Measurements from ENCODE around the gene RNF175. TPM values are rescaled to one million over a fixed set of nuclear protein-coding genes. Genes with fewer than 3 reads are reported as not detected.

Gene RNF175
- polyA plus RNA-seq, 1 donor = 1.1 TPM

GRCh38 chr4:153785910-153786721 lies 26.3 kb upstream of the RNF175 start:
- no peak for DNase-seq
- H3K9me3 ChIP-seq (ENCODE audit: control insufficient read depth, low read depth, low read length) = peaks cover 9% of the 10 kb centered on the region
- peaks cover 74% of the 10 kb centered on the region for H3K27me3 ChIP-seq (ENCODE audit: control insufficient read depth, insufficient read depth, low read length)
- no peak overlapping the region for H3K27ac ChIP-seq (ENCODE audit: low read length)
- WGBS (ENCODE audit: insufficient coverage, low lambda C conversion rate) = no CpG with 5 or more reads among the region's 3 CpGs
- H3K36me3 ChIP-seq (ENCODE audit: control insufficient read depth, insufficient read depth, low read length) = no peaks in the 10 kb centered on the region
- peaks cover under 1% of the 10 kb centered on the region for H3K4me1 ChIP-seq (ENCODE audit: control insufficient read depth, insufficient read depth, low read length)
- no peak overlapping the region for H3K4me3 ChIP-seq (ENCODE audit: low read length)

- WGBS (ENCODE audit: insufficient coverage, low lambda C conversion rate) = no CpG with 5 or more reads among the region's 3 CpGs
- H3K4me3 ChIP-seq (ENCODE audit: low read length) = no peak overlapping the region
- H3K27ac ChIP-seq (ENCODE audit: low read length) = no peak overlapping the region
- H3K4me1 ChIP-seq (ENCODE audit: control insufficient read depth, insufficient read depth, low read length) = no peaks in the 10 kb centered on the region
- no peak for DNase-seq
- peaks cover 62% of the 10 kb centered on the region for H3K27me3 ChIP-seq (ENCODE audit: control insufficient read depth, insufficient read depth, low read length)
- H3K36me3 ChIP-seq (ENCODE audit: control insufficient read depth, insufficient read depth, low read length) = no peaks in the 10 kb centered on the region
- H3K9me3 ChIP-seq (ENCODE audit: control insufficient read depth, low read depth, low read length) = peaks cover 4% of the 10 kb centered on the region
Observed at GRCh38 chr4:153784166-153784699, 24.4 kb upstream of the RNF175 start.

- WGBS (ENCODE audit: insufficient coverage, low lambda C conversion rate) = 100% methylated on average over 1 of the region's 1 CpG
- no peak for DNase-seq
Observed at GRCh38 chr4:153782581-153782980, 22.8 kb upstream of the RNF175 start.

GRCh38 chr4:153781717-153782416 lies 22.0 kb upstream of the RNF175 start:
- WGBS (ENCODE audit: insufficient coverage, low lambda C conversion rate) = 67% methylated on average over 1 of the region's 6 CpGs
- H3K27me3 ChIP-seq (ENCODE audit: control insufficient read depth, insufficient read depth, low read length) = peaks cover 43% of the 10 kb centered on the region
- H3K36me3 ChIP-seq (ENCODE audit: control insufficient read depth, insufficient read depth, low read length) = no peaks in the 10 kb centered on the region
- H3K9me3 ChIP-seq (ENCODE audit: control insufficient read depth, low read depth, low read length) = no peaks in the 10 kb centered on the region
- H3K4me3 ChIP-seq (ENCODE audit: low read length) = no peak overlapping the region
- DNase-seq = no peak
- H3K4me1 ChIP-seq (ENCODE audit: control insufficient read depth, insufficient read depth, low read length) = no peaks in the 10 kb centered on the region
- H3K27ac ChIP-seq (ENCODE audit: low read length) = no peak overlapping the region

More at GRCh38 chr4:153782581-153782980, 22.8 kb upstream of the RNF175 start:
- peaks cover 50% of the 10 kb centered on the region for H3K27me3 ChIP-seq (ENCODE audit: control insufficient read depth, insufficient read depth, low read length)
- H3K36me3 ChIP-seq (ENCODE audit: control insufficient read depth, insufficient read depth, low read length) = no peaks in the 10 kb centered on the region
- no peaks in the 10 kb centered on the region for H3K4me1 ChIP-seq (ENCODE audit: control insufficient read depth, insufficient read depth, low read length)
- H3K4me3 ChIP-seq (ENCODE audit: low read length) = no peak overlapping the region
- no peaks in the 10 kb centered on the region for H3K9me3 ChIP-seq (ENCODE audit: control insufficient read depth, low read depth, low read length)
- H3K27ac ChIP-seq (ENCODE audit: low read length) = no peak overlapping the region

- Histone ChIP-seq H3K27me3 (ENCODE audit: control insufficient read depth, insufficient read depth, low read length) (peaks cover 42% of the 10 kb centered on the region), H3K4me3 (ENCODE audit: low read length) (no peak overlapping the region), H3K36me3 (ENCODE audit: control insufficient read depth, insufficient read depth, low read length) (no peaks in the 10 kb centered on the region), H3K4me1 (ENCODE audit: control insufficient read depth, insufficient read depth, low read length) (no peaks in the 10 kb centered on the region), H3K27ac (ENCODE audit: low read length) (no peak overlapping the region), H3K9me3 (ENCODE audit: control insufficient read depth, low read depth, low read length) (no peaks in the 10 kb centered on the region)
- 60% methylated on average over 2 of the region's 17 CpGs for WGBS (ENCODE audit: insufficient coverage, low lambda C conversion rate)
- DNase-seq = no peak
Observed at GRCh38 chr4:153781280-153781679, 21.5 kb upstream of the RNF175 start.

- no peak overlapping the region for H3K4me3 ChIP-seq (ENCODE audit: low read length)
- no peaks in the 10 kb centered on the region for H3K9me3 ChIP-seq (ENCODE audit: control insufficient read depth, low read depth, low read length)
- H3K36me3 ChIP-seq (ENCODE audit: control insufficient read depth, insufficient read depth, low read length) = no peaks in the 10 kb centered on the region
- no CpG with 5 or more reads among the region's 1 CpG for WGBS (ENCODE audit: insufficient coverage, low lambda C conversion rate)
- peaks cover 37% of the 10 kb centered on the region for H3K27me3 ChIP-seq (ENCODE audit: control insufficient read depth, insufficient read depth, low read length)
- no peaks in the 10 kb centered on the region for H3K4me1 ChIP-seq (ENCODE audit: control insufficient read depth, insufficient read depth, low read length)
- DNase-seq = no peak
- H3K27ac ChIP-seq (ENCODE audit: low read length) = no peak overlapping the region
Observed at GRCh38 chr4:153780876-153781275, 21.1 kb upstream of the RNF175 start.

- no peaks in the 10 kb centered on the region for H3K9me3 ChIP-seq (ENCODE audit: control insufficient read depth, low read depth, low read length)
- no peaks in the 10 kb centered on the region for H3K36me3 ChIP-seq (ENCODE audit: control insufficient read depth, insufficient read depth, low read length)
- H3K4me3 ChIP-seq (ENCODE audit: low read length) = no peak overlapping the region
- DNase-seq = no peak
- WGBS (ENCODE audit: insufficient coverage, low lambda C conversion rate) = 40% methylated on average over 1 of the region's 2 CpGs
- H3K4me1 ChIP-seq (ENCODE audit: control insufficient read depth, insufficient read depth, low read length) = no peaks in the 10 kb centered on the region
- peaks cover 37% of the 10 kb centered on the region for H3K27me3 ChIP-seq (ENCODE audit: control insufficient read depth, insufficient read depth, low read length)
- no peak overlapping the region for H3K27ac ChIP-seq (ENCODE audit: low read length)
Observed at GRCh38 chr4:153780221-153780620, 20.4 kb upstream of the RNF175 start.

GRCh38 chr4:153778383-153778782 lies 18.6 kb upstream of the RNF175 start:
- Histone ChIP-seq H3K4me1 (ENCODE audit: control insufficient read depth, insufficient read depth, low read length) (no peaks in the 10 kb centered on the region), H3K27ac (ENCODE audit: low read length) (no peak overlapping the region), H3K27me3 (ENCODE audit: control insufficient read depth, insufficient read depth, low read length) (peaks cover 26% of the 10 kb centered on the region), H3K9me3 (ENCODE audit: control insufficient read depth, low read depth, low read length) (no peaks in the 10 kb centered on the region), H3K4me3 (ENCODE audit: low read length) (no peak overlapping the region), H3K36me3 (ENCODE audit: control insufficient read depth, insufficient read depth, low read length) (no peaks in the 10 kb centered on the region)
- no peak for DNase-seq
- WGBS (ENCODE audit: insufficient coverage, low lambda C conversion rate) = no CpG with 5 or more reads among the region's 1 CpG

- no peak overlapping the region for H3K27ac ChIP-seq (ENCODE audit: low read length)
- no peaks in the 10 kb centered on the region for H3K4me1 ChIP-seq (ENCODE audit: control insufficient read depth, insufficient read depth, low read length)
- H3K36me3 ChIP-seq (ENCODE audit: control insufficient read depth, insufficient read depth, low read length) = no peaks in the 10 kb centered on the region
- no peaks in the 10 kb centered on the region for H3K9me3 ChIP-seq (ENCODE audit: control insufficient read depth, low read depth, low read length)
- DNase-seq = no peak
- H3K27me3 ChIP-seq (ENCODE audit: control insufficient read depth, insufficient read depth, low read length) = peaks cover 26% of the 10 kb centered on the region
- H3K4me3 ChIP-seq (ENCODE audit: low read length) = no peak overlapping the region
Observed at GRCh38 chr4:153777421-153777820, 17.6 kb upstream of the RNF175 start.

GRCh38 chr4:153776601-153777000 lies 16.8 kb upstream of the RNF175 start:
- H3K9me3 ChIP-seq (ENCODE audit: control insufficient read depth, low read depth, low read length) = no peaks in the 10 kb centered on the region
- no peaks in the 10 kb centered on the region for H3K4me1 ChIP-seq (ENCODE audit: control insufficient read depth, insufficient read depth, low read length)
- DNase-seq = no peak
- H3K4me3 ChIP-seq (ENCODE audit: low read length) = no peak overlapping the region
- no CpG with 5 or more reads among the region's 3 CpGs for WGBS (ENCODE audit: insufficient coverage, low lambda C conversion rate)
- no peak overlapping the region for H3K27ac ChIP-seq (ENCODE audit: low read length)
- peaks cover 20% of the 10 kb centered on the region for H3K27me3 ChIP-seq (ENCODE audit: control insufficient read depth, insufficient read depth, low read length)
- no peaks in the 10 kb centered on the region for H3K36me3 ChIP-seq (ENCODE audit: control insufficient read depth, insufficient read depth, low read length)

All from large intestine (tissue), 3 donors.